HG02970 (cell line): Measurements from ENCODE around the gene DNASE2.
A peak's percentile ranks its signal among the peaks of the same experiment; 100 is the strongest.

Experiments
- ATAC-seq: cut with Tn5 transposase; IDR thresholded peaks from one replicate; pipeline ENCODE4 v1.9.1; 2021; ENCODE audit warnings: mild to moderate bottlenecking, moderate library complexity, moderate number of reproducible peaks; ENCODE audit not compliant: unreplicated experiment, low FRiP score

Gene DNASE2

DNA sequence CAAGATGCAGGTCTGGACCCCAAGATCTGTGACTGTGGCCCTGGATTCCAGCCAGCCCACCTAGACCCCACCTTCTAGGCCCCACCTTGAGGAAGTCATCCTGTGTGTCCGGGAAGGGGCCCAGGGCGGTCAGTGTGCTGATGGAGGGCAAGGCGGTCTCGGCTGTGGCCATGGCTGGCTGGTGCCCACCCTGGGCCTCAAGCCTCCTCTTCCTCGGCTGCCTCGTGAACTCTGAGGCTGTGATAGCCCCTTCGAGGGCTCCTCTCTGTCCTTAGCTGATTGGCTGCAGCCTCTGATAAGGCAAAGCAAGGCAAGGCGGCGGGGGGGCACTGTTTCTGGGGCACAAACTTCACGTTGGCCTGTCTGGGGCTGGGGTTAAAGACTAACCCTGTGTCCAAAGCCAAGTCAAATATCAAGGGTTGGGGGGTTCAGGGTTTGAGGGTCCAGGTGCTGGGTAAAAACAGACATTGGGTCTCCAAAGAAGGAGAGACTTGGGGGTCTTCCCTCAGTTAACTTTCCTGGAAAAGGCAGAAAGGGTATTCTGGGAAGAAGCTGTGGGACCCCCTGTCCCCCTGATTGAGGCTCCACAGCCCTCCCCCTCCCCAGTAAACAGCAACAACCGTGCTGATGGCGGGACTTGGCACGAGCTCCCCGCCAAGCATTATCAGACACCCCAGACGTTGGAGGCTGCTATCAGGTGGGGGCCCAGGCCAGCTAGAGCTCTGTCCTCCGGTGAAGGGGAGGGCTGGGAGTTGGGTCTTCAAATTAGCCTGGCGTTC is 5.9 kb upstream of the DNASE2 start, which contains the start of gene KLF1:
TSS of gene KLF1 (minus strand) at position 233 of the 779 bp plus-strand sequence. CDS start at position 172, 61 bp downstream.
- ATAC-seq: no peak

GRCh38 chr19:12886651-12886968 is 5.4 kb upstream of the DNASE2 start:
- ATAC-seq: no peak

- ATAC-seq: no peak
Measured at GRCh38 chr19:12885749-12886650, 4.8 kb upstream of the DNASE2 start.

GRCh38 chr19:12884926-12885748 is 3.9 kb upstream of the DNASE2 start:
- no peak for ATAC-seq

- no peak for ATAC-seq
Measured at GRCh38 chr19:12884627-12884925, 3.3 kb upstream of the DNASE2 start.

- no peak for ATAC-seq
Measured at GRCh38 chr19:12884202-12884601, 3.0 kb upstream of the DNASE2 start.

GRCh38 chr19:12882589-12882988 is 1.3 kb upstream of the DNASE2 start:
- no peak for ATAC-seq

DNA sequence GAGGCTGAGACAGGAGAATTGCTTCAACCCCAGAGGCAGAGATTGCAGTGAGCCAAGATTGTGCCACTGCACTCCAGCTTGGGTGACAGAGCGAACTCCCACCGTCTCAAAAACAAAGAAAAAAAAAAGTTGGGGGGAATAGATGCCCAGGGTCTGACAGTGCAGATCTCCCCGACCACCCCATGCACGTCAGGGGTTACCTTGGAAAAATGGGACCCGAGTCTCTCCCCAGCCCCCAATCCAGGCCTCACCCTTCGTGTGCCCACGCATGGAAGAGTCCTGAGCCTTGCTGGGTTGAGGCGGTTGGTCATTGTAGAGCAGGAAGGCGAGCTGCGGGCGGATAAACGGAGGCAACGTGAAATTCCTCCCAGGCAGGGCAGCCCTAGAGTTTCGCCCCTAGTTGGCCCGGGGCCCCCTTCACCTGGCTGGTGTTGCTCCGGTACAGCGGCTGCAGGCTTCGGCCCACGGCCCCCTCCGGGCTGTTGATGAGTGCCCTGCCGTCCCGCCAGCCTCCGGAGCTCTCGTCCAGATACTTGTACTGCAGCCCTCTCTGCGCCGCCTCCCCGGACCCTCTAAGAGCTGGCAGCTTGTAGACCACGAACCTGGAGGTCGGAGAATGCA is 588 bp downstream of the DNASE2 start:
- ATAC-seq: peak; percentile 6

DNA sequence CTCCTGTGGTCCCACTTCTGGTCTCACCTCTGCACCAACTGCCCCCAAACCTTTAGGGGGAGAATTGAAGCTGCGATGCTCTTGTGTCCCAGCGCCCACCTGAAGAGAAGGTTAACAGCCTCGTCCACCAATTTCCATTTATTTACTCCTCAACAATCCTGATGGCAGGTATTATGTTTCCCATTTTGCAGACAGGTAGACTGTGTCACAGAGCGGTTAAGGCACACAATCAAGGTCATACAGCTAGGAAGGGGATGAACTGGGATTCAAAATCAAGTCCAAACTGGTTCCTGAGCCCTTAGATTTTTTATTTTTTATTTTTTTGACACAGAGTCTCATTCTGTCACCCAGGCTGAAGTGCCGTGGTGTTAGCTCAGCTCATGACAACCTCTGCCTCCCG is 6.2 kb downstream of the DNASE2 start:
- no peak for ATAC-seq

- ATAC-seq: no peak
Measured at GRCh38 chr19:12873891-12874745, 7.1 kb downstream of the DNASE2 start.

DNA sequence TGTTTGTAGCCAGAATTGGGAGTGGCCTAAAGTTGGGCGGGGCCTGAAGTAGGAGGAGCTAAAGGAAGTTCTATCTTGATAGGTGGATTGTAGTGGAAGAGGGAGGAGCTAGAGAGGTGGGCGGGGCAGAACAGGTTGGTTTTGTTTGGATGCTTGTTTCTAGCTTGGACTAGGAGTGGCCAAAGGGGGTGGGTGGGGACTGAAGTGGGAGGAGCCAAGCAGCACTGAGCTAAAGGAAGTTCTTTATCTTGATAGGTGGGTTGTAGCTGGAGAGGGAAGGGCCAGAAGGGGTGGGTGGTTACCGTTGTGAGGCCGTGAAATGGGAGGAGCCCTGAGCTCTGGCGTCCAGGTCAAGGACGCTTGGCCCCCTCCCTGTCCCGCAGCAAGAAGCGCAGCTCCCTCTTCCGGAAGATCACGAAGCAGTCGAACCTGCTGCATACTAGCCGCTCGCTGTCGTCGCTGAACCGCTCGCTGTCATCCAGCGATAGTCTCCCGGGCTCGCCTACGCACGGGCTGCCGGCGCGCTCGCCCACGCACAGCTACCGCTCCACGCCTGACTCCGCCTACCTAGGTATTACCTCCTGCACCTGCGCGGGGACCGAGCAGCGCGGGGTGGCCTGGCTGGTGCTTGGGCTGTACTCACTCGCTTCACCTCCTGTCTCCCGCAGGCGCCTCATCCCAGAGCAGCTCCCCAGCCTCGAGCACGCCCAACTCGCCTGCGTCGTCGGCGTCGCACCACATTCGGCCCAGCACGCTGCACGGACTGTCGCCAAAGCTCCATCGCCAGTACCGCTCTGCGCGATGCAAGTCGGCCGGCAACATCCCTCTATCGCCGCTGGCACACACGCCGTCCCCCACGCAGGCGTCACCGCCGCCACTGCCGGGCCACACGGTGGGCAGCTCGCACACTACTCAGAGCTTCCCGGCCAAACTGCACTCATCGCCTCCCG is 8.0 kb downstream of the DNASE2 start:
- no peak for ATAC-seq

- no peak for ATAC-seq
Measured at GRCh38 chr19:12872255-12872654, 9.0 kb downstream of the DNASE2 start.

GRCh38 chr19:12871681-12872080 is 9.6 kb downstream of the DNASE2 start:
- ATAC-seq: no peak

DNA sequence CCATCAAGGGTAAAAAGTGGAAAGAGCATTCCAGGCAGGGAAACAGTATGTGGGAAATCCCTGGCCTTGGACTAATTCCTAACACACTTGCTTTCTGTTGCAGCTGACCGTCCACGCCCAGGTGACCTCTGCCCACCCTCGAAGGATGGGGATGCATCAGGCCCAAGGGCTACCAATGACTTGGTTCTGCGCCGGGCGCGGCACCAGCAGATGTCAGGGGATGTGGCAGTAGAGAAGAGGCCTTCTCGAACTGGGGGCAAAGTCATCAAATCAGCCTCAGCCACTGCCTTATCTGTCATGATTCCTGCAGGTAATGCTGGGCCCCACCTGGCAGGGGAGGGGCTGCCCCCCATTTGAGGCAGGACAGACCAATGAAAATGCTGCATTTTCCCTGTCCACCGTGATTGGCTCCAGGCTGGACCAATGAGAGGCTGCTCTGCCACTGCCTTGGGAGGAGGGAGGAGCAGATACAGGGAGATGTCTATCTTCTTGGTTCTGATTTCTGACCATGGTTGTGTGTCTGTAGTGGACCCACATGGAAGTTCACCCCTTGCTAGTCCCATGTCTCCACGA is 12.6 kb downstream of the DNASE2 start:
- ATAC-seq: no peak

- no peak for ATAC-seq
Measured at GRCh38 chr19:12867120-12868099, 13.8 kb downstream of the DNASE2 start.

- ATAC-seq: no peak
Measured at GRCh38 chr19:12866416-12867119, 14.7 kb downstream of the DNASE2 start.
